ENCODE data around the gene BTBD6. TPM values are rescaled to one million over a fixed set of nuclear protein-coding genes. Genes with fewer than 3 reads are reported as not detected.

Gene BTBD6
- total and polyA plus RNA-seq, 4 experiments from 2014 or later = 5.4 to 56.7 (median 34.7) TPM

DNA sequence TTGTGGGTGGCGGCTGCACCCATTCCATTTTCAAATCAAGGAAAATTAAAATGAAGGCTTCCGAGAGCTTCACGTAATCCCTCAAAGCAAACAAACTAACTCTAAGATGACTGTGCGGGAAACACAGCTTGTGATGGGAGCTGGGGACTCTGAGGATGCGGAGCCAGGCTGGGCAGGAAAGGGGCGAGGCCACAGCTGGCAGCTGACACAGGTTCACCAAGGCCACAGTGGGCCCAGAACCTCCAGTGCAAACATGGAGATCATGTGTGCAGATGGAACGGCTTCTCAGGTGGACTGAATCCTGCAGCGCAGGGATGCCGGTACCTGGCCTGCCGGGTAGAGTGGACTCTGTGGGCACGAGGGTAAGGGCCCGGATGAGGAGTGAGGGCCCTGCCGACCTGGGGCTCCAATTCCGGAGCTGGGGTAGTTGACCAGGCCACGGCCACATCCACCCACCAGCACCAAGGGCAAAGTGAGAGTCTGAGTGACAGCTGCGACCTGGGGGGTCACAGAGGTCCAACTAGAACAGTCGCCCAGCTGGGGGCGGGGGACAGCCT, 19.2 kb upstream of the BTBD6 start:
- POLR2A ChIA-PET (ENCODE audit: partially characterized antibody) = no interaction called here
- Histone ChIP-seq H3K9me3 (ENCODE audit: control insufficient read depth in 1 of 2, low read length in 2 of 2) (no peaks in the 10 kb centered on the region), H3K27ac (ENCODE audit: low read depth, low read length) (no peak overlapping the region), H3K27me3 (ENCODE audit: insufficient read depth, low read length) (no peaks in the 10 kb centered on the region), H3K4me1 (ENCODE audit: insufficient read depth, low read length) (no peaks in the 10 kb centered on the region), H3K4me3 (ENCODE audit: low read length in 2 of 2) (no peak overlapping the region), H3K36me3 (ENCODE audit: insufficient read depth, low read length) (peaks cover 14% of the 10 kb centered on the region)
- intact Hi-C loops (cut with micrococcal nuclease) = no loop called here
- Mint-ChIP-seq H3K27ac (no peak overlapping the region), H3K4me1 (peaks cover 0 to 1% (median 0%) of the 10 kb centered on the region in 4 donors), H3K4me3 (no peak overlapping the region), H3K36me3 (peaks cover 3 to 16% of the 10 kb centered on the region in 2 donors), H3K27me3 (no peaks in the 10 kb centered on the region), H3K9me3 (no peaks in the 10 kb centered on the region)
- no peak for DNase-seq
- CTCF ChIA-PET (ENCODE audit: partially characterized antibody) = no interaction called here

DNA sequence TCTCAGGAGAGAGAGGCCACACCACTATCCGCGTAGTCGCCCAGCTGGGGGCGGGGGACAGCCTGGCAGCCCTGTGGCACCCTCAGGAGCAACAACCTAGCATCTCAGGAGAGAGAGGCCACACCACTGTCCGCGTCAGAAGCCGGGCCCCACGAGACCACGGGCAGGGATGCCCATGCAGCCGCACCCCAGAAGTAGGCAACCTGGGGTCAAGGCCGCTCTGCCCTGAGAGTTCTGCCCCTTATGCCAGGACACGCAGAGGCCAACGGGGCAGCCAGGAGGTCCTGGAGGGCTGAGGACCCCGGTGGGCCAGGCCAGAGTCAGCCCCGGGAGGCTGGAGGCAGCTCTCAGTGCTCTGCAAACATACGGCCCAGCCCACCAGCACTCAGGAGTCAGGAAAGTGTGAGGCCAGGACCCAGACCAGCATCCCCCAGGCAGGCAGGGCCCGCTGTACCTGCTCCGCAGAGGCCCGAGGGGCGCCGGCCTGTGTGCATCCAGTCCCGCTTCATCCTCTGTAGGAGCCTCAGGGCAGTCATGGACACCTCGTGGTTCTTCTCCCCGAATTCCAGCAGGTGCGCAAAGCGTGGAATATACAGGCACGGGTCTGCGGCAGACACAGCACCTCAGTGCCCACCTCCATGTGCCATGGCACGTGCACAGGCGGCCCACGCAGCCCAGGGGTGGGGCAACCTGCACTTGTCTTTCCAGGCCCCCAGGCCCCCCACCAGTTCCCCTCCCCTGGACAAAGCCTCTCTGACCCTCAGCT, 7.3 kb upstream of the BTBD6 start:
- ChIA-PET POLR2A (ENCODE audit: partially characterized antibody) (no interaction called here), CTCF (ENCODE audit: partially characterized antibody) (no interaction called here)
- Histone ChIP-seq H3K27ac (ENCODE audit: low read depth, low read length) (no peak overlapping the region), H3K9me3 (ENCODE audit: control insufficient read depth in 1 of 2, low read length in 2 of 2) (no peaks in the 10 kb centered on the region), H3K4me3 (ENCODE audit: low read length in 2 of 2) (no peak overlapping the region), H3K36me3 (ENCODE audit: insufficient read depth, low read length) (no peaks in the 10 kb centered on the region), H3K4me1 (ENCODE audit: insufficient read depth, low read length) (no peaks in the 10 kb centered on the region), H3K27me3 (ENCODE audit: insufficient read depth, low read length) (no peaks in the 10 kb centered on the region)
- Mint-ChIP-seq H3K27me3 (no peaks in the 10 kb centered on the region), H3K4me3 (no peak overlapping the region), H3K27ac (no peak overlapping the region), H3K36me3 (peaks cover 0 to 5% of the 10 kb centered on the region in 2 donors), H3K4me1 (peaks cover 6 to 11% (median 9%) of the 10 kb centered on the region in 4 donors), H3K9me3 (no peaks in the 10 kb centered on the region)
- no peak for DNase-seq
- intact Hi-C loops (cut with micrococcal nuclease) = no loop called here

DNA sequence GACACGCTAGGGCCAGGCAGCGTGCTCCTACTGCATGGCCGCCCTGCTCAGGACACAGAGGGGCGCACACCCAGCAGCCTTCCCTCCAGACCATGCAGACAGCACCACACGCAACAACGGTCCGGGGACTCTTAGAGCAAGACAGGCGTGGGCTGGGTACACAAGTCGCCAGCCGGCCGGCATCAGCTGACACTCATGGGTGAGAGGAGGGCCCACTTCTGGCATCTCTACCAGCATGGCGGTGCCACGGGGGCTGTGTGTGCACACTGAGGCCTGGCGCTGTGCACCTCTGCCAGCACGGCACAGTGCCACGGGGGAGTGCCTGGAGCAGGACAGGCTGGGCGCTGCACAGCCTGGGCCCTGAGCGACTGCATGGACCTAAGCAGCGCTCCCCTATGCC, 6.7 kb upstream of the BTBD6 start:
- no peak overlapping the region for H3K27ac ChIP-seq (ENCODE audit: low read depth, low read length)
- H3K4me1 ChIP-seq (ENCODE audit: insufficient read depth, low read length) = no peaks in the 10 kb centered on the region
- Mint-ChIP-seq H3K4me3 (no peak overlapping the region), H3K27ac (no peak overlapping the region), H3K4me1 (peaks cover 6 to 15% (median 11%) of the 10 kb centered on the region in 4 donors), H3K9me3 (no peaks in the 10 kb centered on the region), H3K27me3 (no peaks in the 10 kb centered on the region), H3K36me3 (peaks cover 0 to 5% of the 10 kb centered on the region in 2 donors)
- no peaks in the 10 kb centered on the region for H3K36me3 ChIP-seq (ENCODE audit: insufficient read depth, low read length)
- ChIA-PET POLR2A (ENCODE audit: partially characterized antibody) (no interaction called here), CTCF (ENCODE audit: partially characterized antibody) (no interaction called here)
- intact Hi-C loops (cut with micrococcal nuclease) = no loop called here
- no peak for DNase-seq
- no peaks in the 10 kb centered on the region for H3K9me3 ChIP-seq (ENCODE audit: control insufficient read depth in 1 of 2, low read length in 2 of 2)
- no peak overlapping the region for H3K4me3 ChIP-seq (ENCODE audit: low read length in 2 of 2)
- H3K27me3 ChIP-seq (ENCODE audit: insufficient read depth, low read length) = no peaks in the 10 kb centered on the region

DNA sequence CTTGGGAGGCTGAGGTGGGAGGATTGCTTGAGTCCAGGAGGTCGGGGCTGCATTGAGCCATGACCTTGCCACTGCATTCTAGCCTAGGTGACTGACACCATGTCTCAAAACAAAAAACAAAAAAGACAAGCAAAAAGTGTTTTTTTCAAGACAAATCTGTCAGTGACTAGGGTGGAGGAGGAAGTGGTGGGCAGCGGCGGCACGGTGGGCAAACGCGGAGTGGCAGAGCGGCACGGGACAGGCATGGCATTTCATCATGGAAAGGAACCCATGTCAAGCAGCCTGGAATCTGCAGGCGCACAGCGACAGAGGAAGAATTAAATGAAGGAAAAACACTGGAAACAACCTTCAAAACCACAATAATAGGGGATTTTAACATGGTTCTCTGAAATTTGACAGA, 4.0 kb upstream of the BTBD6 start:
- H3K27ac Mint-ChIP-seq = peak overlapping the region in 5 of 7 donors; percentile 24 to 52 (median 37)

DNA sequence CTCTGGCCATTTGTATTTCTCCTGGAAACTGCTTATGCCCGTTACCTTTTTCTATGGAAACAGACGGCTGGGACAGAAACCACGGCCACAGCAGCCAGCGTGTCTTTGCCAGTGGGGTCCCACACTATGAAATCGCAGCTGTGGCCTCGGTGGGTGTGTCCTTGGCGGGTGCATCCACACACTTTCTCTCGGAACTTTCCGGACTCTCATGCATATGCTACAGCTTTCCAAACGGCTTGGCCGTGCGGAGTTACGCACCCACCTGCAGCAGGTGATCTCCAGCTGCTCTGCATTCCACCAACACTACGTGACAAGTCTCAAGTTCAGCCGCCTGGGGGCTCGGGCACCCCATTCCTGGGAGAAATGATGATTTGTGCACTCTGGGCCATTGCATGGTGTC, 1.3 kb upstream of the BTBD6 start:
- Mint-ChIP-seq H3K27me3 (no peaks in the 10 kb centered on the region), H3K4me1 (peaks cover 14 to 48% (median 19%) of the 10 kb centered on the region in 4 donors), H3K9me3 (no peaks in the 10 kb centered on the region), H3K27ac (peak overlapping the region in 4 of 7 donors; percentile 62 to 89 (median 88)), H3K4me3 (peak overlapping the region in 6 of 8 donors; percentile 74 to 84 (median 77)), H3K36me3 (peaks cover 0 to 24% of the 10 kb centered on the region in 2 donors)
- no peak overlapping the region for H3K27ac ChIP-seq (ENCODE audit: low read depth, low read length)
- ChIA-PET CTCF (ENCODE audit: partially characterized antibody) (no interaction called here), POLR2A (ENCODE audit: partially characterized antibody) (interaction anchor here (1.1 to 2.6 kb wide), 3 partner anchors 64 to 234 kb away, joined by 3 to 18 read pairs (median 5); partner anchors contain the start of gene PACS2)
- DNase-seq = no peak
- H3K27me3 ChIP-seq (ENCODE audit: insufficient read depth, low read length) = no peaks in the 10 kb centered on the region
- H3K9me3 ChIP-seq (ENCODE audit: control insufficient read depth in 1 of 2, low read length in 2 of 2) = no peaks in the 10 kb centered on the region
- peaks cover 19% of the 10 kb centered on the region for H3K4me1 ChIP-seq (ENCODE audit: insufficient read depth, low read length)
- H3K36me3 ChIP-seq (ENCODE audit: insufficient read depth, low read length) = peaks cover 7% of the 10 kb centered on the region
- H3K4me3 ChIP-seq (ENCODE audit: low read length in 2 of 2) = no peak overlapping the region
- intact Hi-C loops (cut with micrococcal nuclease) = no loop called here

More for the DNA sequence above, 4.0 kb upstream of the BTBD6 start:
- Mint-ChIP-seq H3K4me3 (no peak overlapping the region), H3K9me3 (no peaks in the 10 kb centered on the region), H3K36me3 (peaks cover 0 to 5% of the 10 kb centered on the region in 2 donors), H3K27me3 (no peaks in the 10 kb centered on the region), H3K4me1 (peaks cover 11 to 31% (median 15%) of the 10 kb centered on the region in 4 donors)
- ChIA-PET POLR2A (ENCODE audit: partially characterized antibody) (no interaction called here), CTCF (ENCODE audit: partially characterized antibody) (interaction anchor here (0.7 kb wide), 1 partner anchor 257 kb away, joined by 3 read pairs; no protein-coding TSS in a partner anchor)
- no peak overlapping the region for H3K4me3 ChIP-seq (ENCODE audit: low read length in 2 of 2)
- H3K4me1 ChIP-seq (ENCODE audit: insufficient read depth, low read length) = peaks cover 13% of the 10 kb centered on the region
- DNase-seq = no peak
- H3K36me3 ChIP-seq (ENCODE audit: insufficient read depth, low read length) = no peaks in the 10 kb centered on the region
- no peak overlapping the region for H3K27ac ChIP-seq (ENCODE audit: low read depth, low read length)
- H3K9me3 ChIP-seq (ENCODE audit: control insufficient read depth in 1 of 2, low read length in 2 of 2) = no peaks in the 10 kb centered on the region
- no peaks in the 10 kb centered on the region for H3K27me3 ChIP-seq (ENCODE audit: insufficient read depth, low read length)
- intact Hi-C loops (cut with micrococcal nuclease) = no loop called here

DNA sequence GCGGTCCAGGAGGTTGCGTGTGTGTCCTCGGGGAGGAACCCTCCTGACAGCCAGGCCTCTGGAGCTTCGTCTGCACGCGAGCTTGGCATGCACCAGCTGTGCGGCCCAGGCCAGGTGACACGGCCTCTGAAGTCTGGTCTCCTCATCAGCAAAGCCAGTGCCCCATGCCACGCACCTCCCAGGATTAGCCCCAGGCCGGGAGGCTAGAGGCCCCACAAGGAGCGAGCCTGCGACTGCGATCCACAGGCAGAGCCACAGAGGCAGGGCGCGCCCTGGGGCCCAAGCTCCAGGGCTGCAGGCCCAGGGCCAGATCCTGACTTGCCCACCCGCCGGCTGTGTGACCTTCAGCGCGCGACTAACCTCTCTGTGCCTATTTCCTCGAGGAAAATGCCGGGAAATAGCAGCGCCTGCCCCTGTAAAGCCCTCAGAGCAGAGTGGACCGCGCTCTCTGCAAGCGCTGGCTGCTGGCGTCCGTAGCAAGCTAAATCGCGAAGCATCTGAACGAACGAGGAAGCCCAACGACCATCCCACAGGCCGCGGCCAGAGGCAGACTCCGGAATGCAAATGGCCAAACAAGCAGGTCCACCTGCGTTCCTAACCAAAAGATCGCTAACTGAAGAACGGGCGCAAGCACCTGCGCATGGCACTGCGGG, 492 bp upstream of the BTBD6 start:
- intact Hi-C loops (cut with micrococcal nuclease) = loop anchor here (1.0 kb wide), 1 partner anchor 53 kb away; the partner anchor contains the start of gene BRF1
- CTCF ChIA-PET (ENCODE audit: partially characterized antibody) = interaction anchor here (1.1 to 1.6 kb wide), 2 partner anchors 54 to 157 kb away, joined by 3 read pairs; no protein-coding TSS in a partner anchor
- peaks cover 14 to 48% (median 19%) of the 10 kb centered on the region in 4 donors for H3K4me1 Mint-ChIP-seq
- peak overlapping the region; percentile 63 for H3K27ac ChIP-seq (ENCODE audit: low read depth, low read length)
- H3K27me3 ChIP-seq (ENCODE audit: insufficient read depth, low read length) = no peaks in the 10 kb centered on the region
- no peaks in the 10 kb centered on the region for H3K9me3 Mint-ChIP-seq
- H3K36me3 ChIP-seq (ENCODE audit: insufficient read depth, low read length) = peaks cover 10% of the 10 kb centered on the region
- H3K4me1 ChIP-seq (ENCODE audit: insufficient read depth, low read length) = peaks cover 19% of the 10 kb centered on the region
- H3K27ac Mint-ChIP-seq = peak overlapping the region in 6 of 7 donors; percentile 62 to 89 (median 88)
- H3K4me3 ChIP-seq (ENCODE audit: low read length in 2 of 2) = peak overlapping the region; percentile 42 to 71
- H3K27me3 Mint-ChIP-seq = no peaks in the 10 kb centered on the region
- no peaks in the 10 kb centered on the region for H3K9me3 ChIP-seq (ENCODE audit: control insufficient read depth in 1 of 2, low read length in 2 of 2)
- no peak for DNase-seq
- peaks cover 0 to 29% of the 10 kb centered on the region in 2 donors for H3K36me3 Mint-ChIP-seq
- POLR2A ChIA-PET (ENCODE audit: partially characterized antibody) = interaction anchor here (0.6 to 2.6 kb wide), 11 partner anchors 13 to 855 kb away, joined by 3 to 31 read pairs (median 3); partner anchors contain the start of genes BRF1 and PACS2
- H3K4me3 Mint-ChIP-seq = peak overlapping the region; percentile 74 to 84 (median 77)

Data from CD4-positive, alpha-beta memory T cell (primary cell).